ENCODE data around the gene TCF12.

DNA sequence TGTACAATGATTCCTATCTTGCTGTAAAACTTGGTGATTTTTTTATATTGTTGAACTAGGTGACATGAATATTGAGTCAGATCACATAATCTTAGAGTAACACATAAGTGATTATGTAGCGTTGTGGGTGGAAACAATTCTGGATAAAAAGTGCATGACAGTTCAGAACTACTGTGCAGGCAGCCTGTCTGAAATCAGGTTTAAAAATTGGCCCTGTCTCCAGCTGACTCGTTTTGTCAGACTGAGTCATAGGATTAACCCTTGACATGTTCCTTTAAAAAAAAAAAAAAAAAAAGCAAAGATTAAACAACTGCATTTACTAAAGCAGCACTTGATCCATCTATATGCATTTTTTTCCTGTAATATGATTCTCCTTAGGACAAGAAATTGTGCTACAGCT lies 297.8 kb downstream of the TCF12 start:
- TF ChIP-seq, protein P1, sequence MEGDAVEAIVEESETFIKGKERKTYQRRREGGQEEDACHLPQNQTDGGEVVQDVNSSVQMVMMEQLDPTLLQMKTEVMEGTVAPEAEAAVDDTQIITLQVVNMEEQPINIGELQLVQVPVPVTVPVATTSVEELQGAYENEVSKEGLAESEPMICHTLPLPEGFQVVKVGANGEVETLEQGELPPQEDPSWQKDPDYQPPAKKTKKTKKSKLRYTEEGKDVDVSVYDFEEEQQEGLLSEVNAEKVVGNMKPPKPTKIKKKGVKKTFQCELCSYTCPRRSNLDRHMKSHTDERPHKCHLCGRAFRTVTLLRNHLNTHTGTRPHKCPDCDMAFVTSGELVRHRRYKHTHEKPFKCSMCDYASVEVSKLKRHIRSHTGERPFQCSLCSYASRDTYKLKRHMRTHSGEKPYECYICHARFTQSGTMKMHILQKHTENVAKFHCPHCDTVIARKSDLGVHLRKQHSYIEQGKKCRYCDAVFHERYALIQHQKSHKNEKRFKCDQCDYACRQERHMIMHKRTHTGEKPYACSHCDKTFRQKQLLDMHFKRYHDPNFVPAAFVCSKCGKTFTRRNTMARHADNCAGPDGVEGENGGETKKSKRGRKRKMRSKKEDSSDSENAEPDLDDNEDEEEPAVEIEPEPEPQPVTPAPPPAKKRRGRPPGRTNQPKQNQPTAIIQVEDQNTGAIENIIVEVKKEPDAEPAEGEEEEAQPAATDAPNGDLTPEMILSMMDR (IDR thresholded peaks at IDR 0.05; ENCODE audit: insufficient read depth, low read depth, low read length) = no peak
- no peak for TF ChIP-seq EZH2 (IDR thresholded peaks at IDR 0.05; ENCODE audit: insufficient read depth, low read length)
